ENCODE results near the gene CPE.

GRCh38 chr4:165336743-165337142 is 42.1 kb upstream of the CPE start:
- no peak for TF ChIP-seq PBX3 (IDR thresholded peaks at IDR 0.05)
- TF ChIP-seq ZBTB33 (IDR thresholded peaks at IDR 0.05; ENCODE audit: borderline replicate concordance, low read depth) = no peak
- no peak for TF ChIP-seq FOXM1 (IDR thresholded peaks at IDR 0.05; ENCODE audit: low read depth)
- no peak for TF ChIP-seq YY1 (IDR thresholded peaks at IDR 0.05; ENCODE audit: low read depth)
- no peak for TF ChIP-seq CTCF (IDR thresholded peaks at IDR 0.05)
- TF ChIP-seq EP300 (IDR thresholded peaks at IDR 0.05; ENCODE audit: borderline replicate concordance in 1 of 2, low read depth in 1 of 2, low read length in 1 of 2) = no peak
- TF ChIP-seq GATA2 (CRISPR knock-in tag; IDR thresholded peaks at IDR 0.05) = no peak
